CD4-positive, alpha-beta T cell treated with Interleukin-4 for 1 hour (primary cell): Measurements from ENCODE around the gene PAIP1.
"Not testable (repeated sequence)": the region's sequence is repeated elsewhere in the genome, so short reads cannot be mapped to it uniquely, and the experiment has no call there.

ENCODE experiments used
- DNase-seq, 2 donors: peaks; one replicate each; pipeline ENCODE4 v3.0.0-alpha.2; 2020 to 2022

PAIP1 gene

GRCh38 chr5:43570450-43571158, 13.7 kb upstream of the PAIP1 start:
- DNase-seq, result no peak

- DNase-seq, result no peak
Measured at GRCh38 chr5:43569236-43569746, 12.4 kb upstream of the PAIP1 start.

- DNase-seq, result no peak
Measured at GRCh38 chr5:43567967-43568366, 11.1 kb upstream of the PAIP1 start.

- DNase-seq, result no peak
Measured at GRCh38 chr5:43565043-43565442, 8.2 kb upstream of the PAIP1 start.

- no peak for DNase-seq
Measured at GRCh38 chr5:43564289-43564850, 7.5 kb upstream of the PAIP1 start.

- no peak for DNase-seq
Measured at GRCh38 chr5:43563321-43563720, 6.4 kb upstream of the PAIP1 start.

- DNase-seq, result no peak
Measured at GRCh38 chr5:43561356-43561755, 4.5 kb upstream of the PAIP1 start.

- DNase-seq, result no peak
Measured at GRCh38 chr5:43560128-43560527, 3.3 kb upstream of the PAIP1 start.

GRCh38 chr5:43556607-43556856, 345 bp downstream of the PAIP1 start:
- not testable (repeated sequence) for DNase-seq

- DNase-seq, result peak; percentile 28 to 55
Measured at GRCh38 chr5:43555895-43556606, 826 bp downstream of the PAIP1 start.

- DNase-seq, result no peak
Measured at GRCh38 chr5:43554497-43554896, 2.4 kb downstream of the PAIP1 start.

GRCh38 chr5:43553381-43553780, 3.5 kb downstream of the PAIP1 start:
- DNase-seq, result no peak

- DNase-seq, result no peak
Measured at GRCh38 chr5:43551731-43552130, 5.1 kb downstream of the PAIP1 start.

- not testable (repeated sequence) for DNase-seq
Measured at GRCh38 chr5:43549272-43549671, 7.6 kb downstream of the PAIP1 start.

GRCh38 chr5:43548358-43548757, 8.5 kb downstream of the PAIP1 start:
- DNase-seq, result no peak

- DNase-seq, result no peak
Measured at GRCh38 chr5:43547532-43547931, 9.3 kb downstream of the PAIP1 start.

GRCh38 chr5:43543434-43543833, 13.4 kb downstream of the PAIP1 start:
- no peak for DNase-seq

GRCh38 chr5:43540746-43541145, 16.1 kb downstream of the PAIP1 start:
- DNase-seq, result no peak

- DNase-seq, result no peak
Measured at GRCh38 chr5:43536972-43537371, 19.9 kb downstream of the PAIP1 start.

- no peak for DNase-seq
Measured at GRCh38 chr5:43533646-43534045, 23.2 kb downstream of the PAIP1 start.

- DNase-seq, result no peak
Measured at GRCh38 chr5:43530648-43531047, 26.2 kb downstream of the PAIP1 start.

- DNase-seq, result no peak
Measured at GRCh38 chr5:43523662-43524072, 33.2 kb downstream of the PAIP1 start.

GRCh38 chr5:43520615-43521014, 36.3 kb downstream of the PAIP1 start:
- DNase-seq, result no peak

- no peak for DNase-seq
Measured at GRCh38 chr5:43515678-43516048, 41.2 kb downstream of the PAIP1 start.
